H1 (cell line): ENCODE data around the gene SMARCE1. TPM values are rescaled to one million over a fixed set of nuclear protein-coding genes. Genes with fewer than 3 reads are reported as not detected.

Experiments
- BACH1 ChIP-seq: IDR thresholded peaks from 2 replicates; pipeline ENCODE4 v1.6.1; 2012; ENCODE audit warnings: low read length, improper control_type of control experiment
- CHD2 ChIP-seq: IDR thresholded peaks from 2 replicates; pipeline ENCODE4 v1.6.1; 2012; ENCODE audit warnings: low read length, improper control_type of control experiment
- CHD7 ChIP-seq: fragments of 300-600 bp; sonication (generic); IDR thresholded peaks from 2 replicates; pipeline ENCODE4 v1.7.1; 2012; ENCODE audit warnings: low read length, moderate library complexity, mild to moderate bottlenecking, inconsistent platforms; ENCODE audit not compliant: insufficient replicate concordance
- KDM1A ChIP-seq: fragments of 200-600, 300-600 bp; sonication (generic); IDR thresholded peaks from 2 replicates; pipeline ENCODE4 v1.7.1; 2016; ENCODE audit warnings: mild to moderate bottlenecking, low read length, borderline replicate concordance
- NANOG ChIP-seq: IDR thresholded peaks from 2 replicates; pipeline ENCODE4 v1.6.1; 2011; ENCODE audit warnings: low read length, low read depth, mild to moderate bottlenecking, inconsistent platforms; ENCODE audit not compliant: insufficient read depth, poor library complexity, severe bottlenecking
- SIX5 ChIP-seq: IDR thresholded peaks from 2 replicates; pipeline ENCODE4 v1.6.1; 2011; ENCODE audit warnings: mild to moderate bottlenecking, low read depth, low read length
- SP4 ChIP-seq: IDR thresholded peaks from 2 replicates; pipeline ENCODE4 v1.6.1; 2012; ENCODE audit warnings: low read length, inconsistent platforms
- polyA plus RNA-seq, 7 experiments: library from polyadenylated mRNA; depleted of rRNA in 3 of 7; stranded (reverse) in 5 of 7; unstranded in 2 of 7; fragments of >200 nt in 5 of 7; fragments of 200-250 nt in 2 of 7; gene quantifications; 1 replicate in 5 of 7; 2 replicates in 1 of 7; 4 replicates in 1 of 7; pipeline versions ENCODE4 v1.2.1 to v1.2.3, GENCODE V29; 2011 to 2013; ENCODE audit warnings: missing spikeins in 2 of 7, mixed read lengths in 2 of 7
- total RNA-seq: library from RNA; stranded (reverse); fragmentation: NEBNext Ultra II Directional; extraction: Animal tissue kit (Norgen Biotek cat#: 25700); gene quantifications from 2 replicates; pipeline ENCODE4 v1.2.1, GENCODE V29; 2021
- TF ChIP-seq, protein P1 (sequence below): IDR thresholded peaks from 2 replicates; pipeline ENCODE4 v1.6.1; 2011; ENCODE audit warnings: low read depth, mild to moderate bottlenecking, low read length; ENCODE audit not compliant: insufficient read depth

The SMARCE1 gene
- total and polyA plus RNA-seq, 2 of the 8 experiments (the other 6 are each of a cell fraction or from before 2014, with no cell fraction given), result 30.7 to 131 TPM

DNA sequence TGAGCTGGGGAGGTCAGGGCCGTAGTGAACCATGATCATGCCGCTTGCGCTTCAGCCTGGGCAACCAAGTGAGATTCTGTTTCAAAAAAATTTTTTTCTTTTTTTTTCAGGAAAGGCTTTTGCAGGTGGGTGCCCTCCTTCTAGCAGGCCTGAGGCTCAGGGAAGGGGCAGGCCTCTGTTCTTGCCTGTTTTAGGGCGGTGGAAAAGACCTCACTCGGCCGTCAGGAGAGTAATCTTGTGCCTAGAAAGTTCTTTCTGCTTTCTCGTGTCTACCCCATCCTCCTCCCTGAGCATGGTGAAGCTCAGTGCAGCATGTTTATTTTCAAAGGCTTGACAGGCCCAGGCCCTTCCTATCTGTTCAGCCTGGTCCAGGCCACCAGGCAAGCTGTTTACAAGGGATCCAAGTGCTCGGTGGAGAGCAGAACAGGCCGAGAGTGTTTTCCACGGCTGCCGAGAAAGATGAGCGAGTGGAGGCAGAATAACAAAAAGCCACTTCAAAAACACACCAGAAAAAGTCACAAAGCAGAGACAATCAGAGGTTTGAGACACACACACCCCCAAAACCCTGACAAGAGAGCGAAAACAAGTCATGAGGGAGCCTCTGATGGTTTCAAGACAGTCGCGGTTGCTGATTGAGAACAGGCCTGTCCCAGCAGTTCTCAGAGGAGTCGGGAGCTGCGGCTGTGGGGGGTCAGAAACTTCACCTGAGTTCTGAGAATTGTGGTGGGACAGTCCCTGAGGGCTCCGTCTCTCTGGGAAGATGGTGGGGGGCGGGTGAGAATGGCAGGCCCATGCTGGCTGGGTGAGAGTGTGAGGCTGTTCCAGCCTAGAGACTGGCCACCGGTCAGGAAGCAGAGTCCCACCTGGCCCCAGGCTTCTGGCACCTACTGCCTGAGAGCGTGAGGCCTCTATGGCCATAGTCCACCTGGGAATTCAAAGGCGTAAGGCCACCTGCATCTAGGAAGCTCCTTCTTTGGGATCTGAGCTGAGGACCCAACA, 44.9 kb downstream of the SMARCE1 start (continued):
- TF ChIP-seq, protein P1, sequence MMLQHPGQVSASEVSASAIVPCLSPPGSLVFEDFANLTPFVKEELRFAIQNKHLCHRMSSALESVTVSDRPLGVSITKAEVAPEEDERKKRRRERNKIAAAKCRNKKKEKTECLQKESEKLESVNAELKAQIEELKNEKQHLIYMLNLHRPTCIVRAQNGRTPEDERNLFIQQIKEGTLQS, result no peak
- TF ChIP-seq SP4, result no peak
- no peak for TF ChIP-seq NANOG
- no peak for TF ChIP-seq CHD2
- TF ChIP-seq BACH1, result no peak
- TF ChIP-seq SIX5, result no peak
- no peak for TF ChIP-seq CHD7
- no peak for TF ChIP-seq KDM1A
